Spleen (tissue), 11 donors: ENCODE data around the gene PGBD5. TPM values are rescaled to one million over a fixed set of nuclear protein-coding genes. Genes with fewer than 3 reads are reported as not detected.

Experiments used
- DNase-seq: peaks from one replicate; pipeline ENCODE4 v3.0.0-alpha.2; 2020
- H3K27ac ChIP-seq, 8 donors: fragments of 200-600 bp; sonication (generic) in 7 of 8; 1 replicate in 4 of 8; 2 replicates in 4 of 8; pipeline versions ENCODE4 v1.5.0 to v1.8.0; 2016 to 2021; ENCODE audit warnings: inconsistent platforms in 4 of 8, mild to moderate bottlenecking in 4 of 8, moderate library complexity in 1 of 8
- H3K27me3 ChIP-seq, 7 donors: fragments of 200-600 bp; sonication (generic) in 6 of 7; replicated peaks in 1 of 7; 1 replicate in 4 of 7; 2 replicates in 3 of 7; pipeline versions ENCODE4 v1.5.0 to v1.8.0; 2016 to 2021; ENCODE audit warnings: inconsistent platforms in 3 of 7, mild to moderate bottlenecking in 1 of 7
- H3K36me3 ChIP-seq, 6 donors: fragments of 200-600 bp; sonication (generic) in 5 of 6; 1 replicate in 4 of 6; 2 replicates in 2 of 6; pipeline versions ENCODE4 v1.5.0 to v1.8.0; 2016 to 2021; ENCODE audit warnings: inconsistent platforms in 2 of 6
- H3K4me1 ChIP-seq, 6 donors: fragments of 200-600 bp; sonication (generic) in 5 of 6; 1 replicate in 3 of 6; 2 replicates in 3 of 6; pipeline versions ENCODE4 v1.5.0 to v1.8.0; 2016 to 2021; ENCODE audit warnings: inconsistent platforms in 3 of 6
- H3K4me3 ChIP-seq, 8 donors: fragments of 200-600 bp; sonication (generic) in 7 of 8; 1 replicate in 4 of 8; 2 replicates in 4 of 8; pipeline versions ENCODE4 v1.5.0 to v1.8.0; 2016 to 2021; ENCODE audit warnings: inconsistent platforms in 4 of 8, mild to moderate bottlenecking in 4 of 8, moderate library complexity in 2 of 8
- H3K9me3 ChIP-seq, 8 donors: fragments of 200-600 bp; sonication (generic) in 7 of 8; 1 replicate in 4 of 8; 2 replicates in 4 of 8; pipeline versions ENCODE4 v1.5.0 to v1.8.0; 2016 to 2021; ENCODE audit warnings: inconsistent platforms in 4 of 8
- POLR2A ChIP-seq, 3 donors: fragments of 450-650 bp; IDR thresholded peaks; one replicate each; pipeline ENCODE4 v1.5.1; 2017; ENCODE audit warnings: antibody characterized with exemption in 3 of 3, mild to moderate bottlenecking in 1 of 3
- POLR2AphosphoS5 ChIP-seq, 3 donors: sonication (generic); formaldehyde crosslinking; IDR thresholded peaks; one replicate each; pipeline ENCODE4 v1.5.1; 2017; ENCODE audit warnings: antibody characterized with exemption in 3 of 3
- WGBS, 5 donors: extraction: QIAGEN DNeasy Blood & Tissue Kit in 3 of 5; methylation state at CpG; one replicate each; pipeline versions ENCODE4 v1.1.5 to v1.1.7; 2013 to 2018; 5-methylcytosine and 5-hydroxymethylcytosine counted together
- intact Hi-C: fragments of 100-400 bp; cut with DNase I; formaldehyde crosslinking; loops from one replicate; pipeline ENCODE4 v1.15.0; 2023; ENCODE audit warnings: low total_unique reads
- polyA plus RNA-seq, 3 donors: library from polyadenylated mRNA; stranded (reverse); fragments of 200-250 nt; gene quantifications; one replicate each; pipeline ENCODE4 v1.2.1, GENCODE V29; 2013
- total RNA-seq, 7 donors: library from RNA; depleted of rRNA in 3 of 7; stranded (reverse); fragments of >200 nt in 3 of 7; fragmentation: NEBNext Ultra II Directional in 4 of 7; extraction: Animal tissue kit (Norgen Biotek cat#: 25700) in 4 of 7; gene quantifications; one replicate each; pipeline versions ENCODE4 v1.1.0 to v1.2.1, GENCODE V29; 2016 to 2021
- TF ChIP-seq, protein P1 (sequence below), 11 experiments: fragments of 200-600 bp in 7 of 11; fragments of 450-650 bp in 4 of 11; sonication (generic) in 4 of 11; IDR thresholded peaks in 8 of 11; conservative IDR thresholded peaks in 3 of 11; 1 replicate in 7 of 11; 2 replicates in 4 of 11; pipeline versions ENCODE4 v1.4.0 to v1.8.0; 2016 to 2021; ENCODE audit warnings: antibody characterized with exemption in 11 of 11, inconsistent platforms in 4 of 11, mild to moderate bottlenecking in 1 of 11
- donor health status: healthy with polysubstance abuse.
- donor health status: DM: no; HTN: no; CAD: no; lungs with moderate emphysema.
- donor health status: DM: no; HTN: no; CAD: no.
- donor health status: Bipolar disorder and iron deficiency.
- donor health status: healthy.
- donor health status: DM: no; HTN: no; CAD: no.
- donor health status: DM: yes; HTN: yes; CAD: no.

PGBD5 gene
- total and polyA plus RNA-seq, 10 donors: 0.07 to 6.7 (median 3.0) TPM

DNA sequence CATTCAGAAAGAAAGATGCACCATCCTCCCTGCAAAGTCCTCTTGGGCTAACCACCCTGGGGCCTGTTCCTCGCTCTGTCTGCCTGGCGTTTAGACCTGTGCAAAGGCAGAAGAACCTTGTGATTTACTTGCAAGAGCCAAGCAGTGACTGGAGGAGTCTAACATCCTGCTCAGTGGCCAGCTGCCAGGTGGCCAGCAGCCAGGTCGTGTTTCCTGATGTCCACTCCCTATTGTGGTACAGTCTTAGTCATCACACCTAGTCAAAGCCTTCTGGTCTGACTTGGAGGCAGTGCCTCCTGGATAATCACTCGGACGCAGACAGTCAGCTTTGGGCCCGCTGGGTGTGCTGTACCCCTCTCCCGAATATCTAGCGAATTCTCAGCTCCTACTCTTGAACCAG, 118.1 kb downstream of the PGBD5 start:
- intact Hi-C loops: loop anchor here (5.0 kb wide), 1 partner anchor 596 kb away; no protein-coding TSS in a partner anchor
- H3K4me3 ChIP-seq: no peak overlapping the region

GRCh38 chr1:230307213-230307612, 118.9 kb downstream of the PGBD5 start:
- H3K4me1 ChIP-seq: peaks cover 0 to 29% (median 12%) of the 10 kb centered on the region in 6 donors
- TF ChIP-seq, protein P1, sequence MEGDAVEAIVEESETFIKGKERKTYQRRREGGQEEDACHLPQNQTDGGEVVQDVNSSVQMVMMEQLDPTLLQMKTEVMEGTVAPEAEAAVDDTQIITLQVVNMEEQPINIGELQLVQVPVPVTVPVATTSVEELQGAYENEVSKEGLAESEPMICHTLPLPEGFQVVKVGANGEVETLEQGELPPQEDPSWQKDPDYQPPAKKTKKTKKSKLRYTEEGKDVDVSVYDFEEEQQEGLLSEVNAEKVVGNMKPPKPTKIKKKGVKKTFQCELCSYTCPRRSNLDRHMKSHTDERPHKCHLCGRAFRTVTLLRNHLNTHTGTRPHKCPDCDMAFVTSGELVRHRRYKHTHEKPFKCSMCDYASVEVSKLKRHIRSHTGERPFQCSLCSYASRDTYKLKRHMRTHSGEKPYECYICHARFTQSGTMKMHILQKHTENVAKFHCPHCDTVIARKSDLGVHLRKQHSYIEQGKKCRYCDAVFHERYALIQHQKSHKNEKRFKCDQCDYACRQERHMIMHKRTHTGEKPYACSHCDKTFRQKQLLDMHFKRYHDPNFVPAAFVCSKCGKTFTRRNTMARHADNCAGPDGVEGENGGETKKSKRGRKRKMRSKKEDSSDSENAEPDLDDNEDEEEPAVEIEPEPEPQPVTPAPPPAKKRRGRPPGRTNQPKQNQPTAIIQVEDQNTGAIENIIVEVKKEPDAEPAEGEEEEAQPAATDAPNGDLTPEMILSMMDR (IDR thresholded peaks at IDR 0.05 in 8 of 11, conservative IDR thresholded peaks at IDR 0.05 in 3 of 11): no peak
- TF ChIP-seq POLR2AphosphoS5 (IDR thresholded peaks at IDR 0.05) (no peak), POLR2A (IDR thresholded peaks at IDR 0.05) (no peak)
- no peaks in the 10 kb centered on the region for H3K27me3 ChIP-seq
- no peaks in the 10 kb centered on the region for H3K9me3 ChIP-seq
- intact Hi-C loops: loop anchor here (5.0 kb wide), 1 partner anchor 595 kb away; no protein-coding TSS in a partner anchor
- no peaks in the 10 kb centered on the region for H3K36me3 ChIP-seq
- H3K27ac ChIP-seq: no peak overlapping the region
- no peak overlapping the region for H3K4me3 ChIP-seq
- 66 to 79% (median 69%) methylated on average over 4 of the region's 4 CpGs for WGBS, 5 donors
- DNase-seq: no peak

More for the DNA sequence above, 118.1 kb downstream of the PGBD5 start:
- no peaks in the 10 kb centered on the region for H3K9me3 ChIP-seq
- no peak overlapping the region for H3K27ac ChIP-seq
- peaks cover 0 to 29% (median 12%) of the 10 kb centered on the region in 6 donors for H3K4me1 ChIP-seq
- 77 to 87% (median 86%) methylated on average over 8 of the region's 8 CpGs for WGBS, 5 donors
- no peak for TF ChIP-seq POLR2AphosphoS5 (IDR thresholded peaks at IDR 0.05)
- TF ChIP-seq POLR2A (IDR thresholded peaks at IDR 0.05): no peak
- TF ChIP-seq, protein P1 (IDR thresholded peaks at IDR 0.05 in 8 of 11, conservative IDR thresholded peaks at IDR 0.05 in 3 of 11): no peak
- no peaks in the 10 kb centered on the region for H3K27me3 ChIP-seq
- H3K36me3 ChIP-seq: no peaks in the 10 kb centered on the region
- peak; percentile 66 for DNase-seq

GRCh38 chr1:230306169-230306568, 120.0 kb downstream of the PGBD5 start:
- TF ChIP-seq, protein P1 (IDR thresholded peaks at IDR 0.05 in 8 of 11, conservative IDR thresholded peaks at IDR 0.05 in 3 of 11): peak in 5 of 11 experiments; percentile 21 to 37 (median 24)
- no peak for TF ChIP-seq POLR2A (IDR thresholded peaks at IDR 0.05)
- peak in 1 of 3 donors; percentile 15 for TF ChIP-seq POLR2AphosphoS5 (IDR thresholded peaks at IDR 0.05)
- intact Hi-C loops: loop anchor here (5.0 kb wide), 1 partner anchor 594 kb away; no protein-coding TSS in a partner anchor
- Histone ChIP-seq H3K9me3 (no peaks in the 10 kb centered on the region), H3K36me3 (no peaks in the 10 kb centered on the region), H3K27me3 (no peaks in the 10 kb centered on the region), H3K27ac (no peak overlapping the region), H3K4me1 (peaks cover 0 to 30% (median 17%) of the 10 kb centered on the region in 6 donors), H3K4me3 (no peak overlapping the region)
- WGBS, 5 donors: 34 to 57% (median 38%) methylated on average over 4 of the region's 4 CpGs
- peak; percentile 68 for DNase-seq

DNA sequence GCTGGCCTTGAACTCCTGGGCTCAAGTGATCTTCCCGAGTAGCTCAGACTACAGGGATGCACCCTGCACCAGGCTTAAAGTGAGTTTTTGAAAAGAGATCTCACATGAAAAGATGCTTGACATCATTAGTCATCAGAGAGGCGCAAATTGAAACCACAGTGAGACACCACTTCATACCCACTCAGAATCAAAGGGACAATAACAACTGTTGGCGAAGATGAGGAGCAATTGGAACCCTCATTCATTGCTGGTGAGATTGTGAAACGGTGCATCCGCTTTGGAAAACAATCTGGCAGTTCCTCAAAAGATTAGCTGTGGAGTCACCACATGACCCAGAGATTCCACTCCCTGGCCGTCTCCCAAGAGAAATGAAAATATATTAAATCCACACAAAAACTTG, 122.3 kb downstream of the PGBD5 start:
- H3K9me3 ChIP-seq: no peaks in the 10 kb centered on the region
- TF ChIP-seq POLR2AphosphoS5 (IDR thresholded peaks at IDR 0.05) (peak in 1 of 3 donors; percentile 53), POLR2A (IDR thresholded peaks at IDR 0.05) (no peak)
- TF ChIP-seq, protein P1 (IDR thresholded peaks at IDR 0.05 in 8 of 11, conservative IDR thresholded peaks at IDR 0.05 in 3 of 11): no peak
- H3K4me1 ChIP-seq: peaks cover 4 to 45% (median 27%) of the 10 kb centered on the region in 6 donors
- 41 to 56% (median 44%) methylated on average over 6 of the region's 6 CpGs for WGBS, 5 donors
- H3K36me3 ChIP-seq: no peaks in the 10 kb centered on the region
- H3K27ac ChIP-seq: peak overlapping the region in 1 of 8 donors; percentile 30
- H3K27me3 ChIP-seq: no peaks in the 10 kb centered on the region
- no peak overlapping the region for H3K4me3 ChIP-seq
- DNase-seq: no peak
- intact Hi-C loops: no loop called here
